GM12873 (cell line): ENCODE data around the gene UBASH3A.

Experiments
- TF ChIP-seq, protein P1 (sequence below): IDR thresholded peaks from 2 replicates; pipeline ENCODE4 v1.5.1; 2012; ENCODE audit warnings: low read depth, mild to moderate bottlenecking, moderate library complexity, low read length, control low read depth; ENCODE audit not compliant: insufficient read depth; ENCODE audit errors: missing control alignments

Gene UBASH3A

DNA sequence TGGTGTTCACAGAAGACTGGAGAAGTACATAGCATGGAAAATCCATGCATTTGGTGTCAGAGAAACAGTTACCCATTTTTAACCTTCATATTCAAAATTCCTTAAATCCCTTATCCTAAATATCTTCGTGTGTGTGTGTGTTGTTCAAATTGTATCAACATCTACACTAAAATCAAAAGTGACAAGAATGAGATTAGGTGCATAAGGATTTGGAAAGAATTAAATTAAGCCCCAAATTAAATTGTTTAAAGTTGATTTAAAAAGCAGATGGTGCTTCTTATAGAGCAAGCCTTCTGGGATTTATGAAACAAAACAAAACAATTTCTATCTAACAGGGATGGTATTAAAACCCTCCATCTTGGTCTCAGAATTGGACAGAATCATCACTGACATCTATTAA, 87.6 kb downstream of the UBASH3A start:
- TF ChIP-seq, protein P1, sequence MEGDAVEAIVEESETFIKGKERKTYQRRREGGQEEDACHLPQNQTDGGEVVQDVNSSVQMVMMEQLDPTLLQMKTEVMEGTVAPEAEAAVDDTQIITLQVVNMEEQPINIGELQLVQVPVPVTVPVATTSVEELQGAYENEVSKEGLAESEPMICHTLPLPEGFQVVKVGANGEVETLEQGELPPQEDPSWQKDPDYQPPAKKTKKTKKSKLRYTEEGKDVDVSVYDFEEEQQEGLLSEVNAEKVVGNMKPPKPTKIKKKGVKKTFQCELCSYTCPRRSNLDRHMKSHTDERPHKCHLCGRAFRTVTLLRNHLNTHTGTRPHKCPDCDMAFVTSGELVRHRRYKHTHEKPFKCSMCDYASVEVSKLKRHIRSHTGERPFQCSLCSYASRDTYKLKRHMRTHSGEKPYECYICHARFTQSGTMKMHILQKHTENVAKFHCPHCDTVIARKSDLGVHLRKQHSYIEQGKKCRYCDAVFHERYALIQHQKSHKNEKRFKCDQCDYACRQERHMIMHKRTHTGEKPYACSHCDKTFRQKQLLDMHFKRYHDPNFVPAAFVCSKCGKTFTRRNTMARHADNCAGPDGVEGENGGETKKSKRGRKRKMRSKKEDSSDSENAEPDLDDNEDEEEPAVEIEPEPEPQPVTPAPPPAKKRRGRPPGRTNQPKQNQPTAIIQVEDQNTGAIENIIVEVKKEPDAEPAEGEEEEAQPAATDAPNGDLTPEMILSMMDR = no peak

DNA sequence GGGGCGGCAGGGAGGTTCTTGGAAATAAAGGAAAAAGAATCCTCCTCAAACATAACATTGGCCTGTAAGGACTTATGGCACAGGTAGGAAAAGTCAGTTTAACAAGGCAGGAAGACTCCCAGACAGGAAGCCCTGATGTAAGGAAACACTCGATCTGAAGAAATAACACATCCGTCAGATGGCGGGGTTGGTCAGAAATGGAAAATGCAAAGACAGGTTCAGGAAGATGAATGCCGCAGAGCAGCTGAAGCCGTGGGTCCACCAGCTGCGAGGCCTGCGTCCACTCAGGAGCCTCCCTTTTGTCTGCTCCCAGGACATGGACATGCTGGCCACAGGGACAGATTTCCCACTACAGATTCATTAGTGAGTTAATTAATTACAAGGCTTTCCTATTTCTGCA, 88.5 kb downstream of the UBASH3A start:
- TF ChIP-seq, protein P1 = no peak

DNA sequence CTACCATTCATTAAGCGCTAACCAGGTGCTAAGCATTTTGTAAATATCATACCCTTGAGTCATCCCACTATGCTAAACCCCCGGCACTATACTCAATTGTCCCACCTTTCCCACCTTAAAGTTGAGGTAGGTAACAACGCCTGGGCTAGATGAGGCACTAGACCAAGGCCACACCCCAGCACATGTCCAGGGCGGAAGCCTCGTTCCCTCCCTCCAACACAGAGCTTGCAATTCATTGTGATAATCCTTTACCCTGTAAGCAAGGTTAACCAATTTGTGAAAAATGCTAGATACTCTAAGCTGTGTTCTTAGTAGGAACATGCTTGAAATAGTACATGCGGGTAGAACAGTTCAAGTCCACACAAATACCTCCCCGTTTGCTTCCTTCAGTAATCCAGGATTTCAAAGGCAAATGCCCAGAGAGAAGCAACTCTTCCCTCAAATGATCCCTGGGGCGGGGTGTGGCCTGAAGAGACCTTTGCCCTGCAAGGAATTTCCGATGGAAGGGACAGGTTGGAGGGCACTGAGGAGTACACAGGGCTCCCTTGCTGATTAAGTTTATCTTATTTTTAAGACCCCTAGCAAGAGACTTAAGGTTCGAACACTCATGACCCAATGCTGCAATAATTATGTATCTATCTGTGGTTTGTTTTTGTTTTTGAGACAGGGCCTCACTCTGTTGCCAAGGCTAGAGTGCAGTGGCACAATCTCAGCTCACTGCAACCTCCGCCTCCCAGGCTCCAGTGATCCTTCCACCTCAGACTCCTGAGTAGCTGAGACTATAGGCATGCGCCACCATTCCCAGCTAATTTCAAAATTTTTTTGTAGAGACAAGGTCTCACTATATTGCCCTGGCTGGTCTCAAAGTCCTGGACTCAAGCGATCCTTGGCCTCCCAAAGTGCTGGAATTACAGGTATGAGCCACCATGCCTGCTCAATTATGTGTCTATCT, 89.7 kb downstream of the UBASH3A start:
- TF ChIP-seq, protein P1 = no peak

DNA sequence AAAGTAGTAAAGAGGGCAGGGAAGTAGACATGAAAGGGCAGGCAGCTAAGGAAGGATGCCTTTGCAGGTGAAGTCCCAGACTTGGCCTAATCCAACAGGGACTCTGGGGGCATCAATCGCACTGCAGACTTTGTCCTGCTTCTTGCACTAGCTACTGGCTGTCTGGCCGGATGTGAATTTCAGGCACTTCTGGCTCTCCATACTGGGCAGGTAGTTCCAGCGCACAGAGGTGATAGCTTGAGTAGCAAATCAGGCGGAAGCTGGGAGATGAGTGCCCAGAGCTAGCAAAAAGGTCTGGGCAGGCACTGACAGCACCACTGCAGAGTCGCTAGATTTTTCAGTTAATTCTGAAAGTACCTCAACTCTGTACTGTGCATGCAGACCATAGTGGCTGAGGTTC, 91.3 kb downstream of the UBASH3A start:
- TF ChIP-seq, protein P1 = no peak

DNA sequence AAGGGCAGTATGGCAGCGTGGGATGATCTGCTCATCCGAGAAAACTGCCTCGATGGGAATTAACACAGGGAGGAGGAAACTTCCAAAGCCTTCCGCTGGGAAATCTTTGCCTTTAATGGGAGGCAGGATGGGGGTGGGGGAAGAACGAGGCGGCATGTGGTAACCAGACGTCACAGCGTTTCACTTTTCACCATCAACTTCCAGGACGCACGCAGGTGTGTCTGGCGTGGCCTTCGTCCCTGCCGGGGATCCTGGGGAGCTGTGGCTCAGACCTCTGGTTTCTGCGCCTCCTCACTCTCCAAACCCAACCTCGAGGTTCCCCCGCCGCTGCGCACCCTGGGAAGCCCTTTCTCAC, 92.0 kb downstream of the UBASH3A start:
- TF ChIP-seq, protein P1 = no peak

DNA sequence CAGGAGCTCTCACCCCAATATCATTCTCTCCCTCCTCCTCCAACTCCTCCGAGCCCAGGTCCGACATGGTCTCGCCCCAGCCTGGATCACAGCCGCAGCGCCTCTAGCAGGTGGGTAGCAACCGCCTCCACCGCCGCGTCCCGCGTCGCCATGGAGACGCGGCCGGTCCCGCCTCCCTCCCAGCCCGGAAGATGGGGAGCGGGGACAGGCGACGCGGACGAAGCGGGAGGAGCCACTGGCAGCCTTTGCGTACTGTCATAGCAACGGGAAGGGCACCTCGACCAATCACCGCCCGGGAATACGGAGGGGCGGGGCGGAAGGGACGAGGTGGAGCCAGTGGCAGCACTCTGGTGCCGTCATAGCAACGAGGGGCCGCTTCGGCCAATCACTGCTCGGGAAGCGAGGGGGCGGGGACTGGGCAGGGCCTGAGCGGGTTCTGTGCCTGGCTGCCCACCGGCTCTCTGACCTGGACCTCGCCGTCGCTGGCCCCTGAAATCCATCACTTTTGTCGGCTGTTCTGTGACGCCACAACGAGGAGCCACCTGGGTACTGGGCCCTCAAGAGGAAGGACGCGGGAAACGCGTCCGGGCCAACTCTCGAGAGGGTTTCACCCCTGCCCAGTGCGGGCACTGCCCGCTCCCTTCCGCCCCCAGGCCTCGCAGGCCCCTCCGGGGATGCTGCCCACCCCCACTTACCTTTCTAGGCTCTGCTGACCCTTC, 92.6 kb downstream of the UBASH3A start, which contains the start of gene RSPH1:
RSPH1 (minus strand) TSS at position 105 of the 719 bp plus-strand sequence; CDS start at position 67, 38 bp downstream.
- TF ChIP-seq, protein P1 = no peak

DNA sequence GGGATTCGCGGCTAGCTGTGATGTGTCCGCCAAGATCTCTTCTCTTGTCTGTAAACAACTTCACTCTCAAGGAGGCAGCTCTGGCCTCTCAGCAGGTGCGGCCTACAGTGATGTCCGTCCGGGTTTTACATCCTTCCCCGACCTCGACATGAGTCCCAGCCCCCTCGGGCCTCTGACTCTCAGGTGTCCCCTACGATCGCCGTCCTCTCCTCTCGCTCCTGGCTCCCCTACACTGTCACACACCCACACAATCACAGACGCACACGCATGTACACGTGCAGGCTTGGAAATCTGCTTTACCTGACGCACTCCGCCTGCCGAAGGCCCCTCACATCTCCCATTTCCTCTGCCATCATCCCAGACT, 93.1 kb downstream of the UBASH3A start:
- TF ChIP-seq, protein P1 = no peak
